KBM-7 (cell line): Measurements from ENCODE around the gene ATP2A2.
A peak's percentile ranks its signal among the peaks of the same experiment; 100 is the strongest.
"Not testable (repeated sequence)": the region's sequence is repeated elsewhere in the genome, so short reads cannot be mapped to it uniquely, and the experiment has no call there.

Experiments used
- DNase-seq: peaks from one replicate; pipeline ENCODE4 v3.0.0-alpha.2; 2015
- in situ Hi-C: fragments of 300-500 bp; cut with MboI; formaldehyde crosslinking; loops from 2 replicates; pipeline ENCODE4 v1.14.3; 2020; ENCODE audit warnings: low sequenced_read_pairs, low pct_unique_long_range_greater_than_20kb, mixed read lengths

The ATP2A2 gene

GRCh38 chr12:110354172-110354780 is 73.2 kb downstream of the ATP2A2 start:
- in situ Hi-C loops, result no loop called here

GRCh38 chr12:110355073-110355472 is 74.0 kb downstream of the ATP2A2 start:
- in situ Hi-C loops, result no loop called here
- DNase-seq, result peak; percentile 49

More at GRCh38 chr12:110354172-110354780, 73.2 kb downstream of the ATP2A2 start:
- peak; percentile 97 for DNase-seq

- peak; percentile 63 for DNase-seq
- in situ Hi-C loops, result not testable (repeated sequence)
Observed at GRCh38 chr12:110358384-110359097, 77.5 kb downstream of the ATP2A2 start.

GRCh38 chr12:110361216-110361615 is 80.2 kb downstream of the ATP2A2 start:
- in situ Hi-C loops, result no loop called here
- DNase-seq, result no peak

GRCh38 chr12:110365489-110366320 is 84.7 kb downstream of the ATP2A2 start:
- no peak for DNase-seq
- in situ Hi-C loops, result no loop called here

GRCh38 chr12:110366321-110367142 is 85.5 kb downstream of the ATP2A2 start:
- in situ Hi-C loops, result no loop called here
- DNase-seq, result peak; percentile 39

- DNase-seq, result no peak
- in situ Hi-C loops, result no loop called here
Observed at GRCh38 chr12:110367181-110367864, 86.3 kb downstream of the ATP2A2 start.

GRCh38 chr12:110369992-110370391 is 88.9 kb downstream of the ATP2A2 start:
- in situ Hi-C loops, result no loop called here
- no peak for DNase-seq

GRCh38 chr12:110370732-110371231 is 89.7 kb downstream of the ATP2A2 start:
- no peak for DNase-seq
- in situ Hi-C loops, result no loop called here

- in situ Hi-C loops, result no loop called here
- DNase-seq, result no peak
Observed at GRCh38 chr12:110371408-110372055, 90.5 kb downstream of the ATP2A2 start.

GRCh38 chr12:110372056-110372425 is 91.0 kb downstream of the ATP2A2 start:
- no peak for DNase-seq
- in situ Hi-C loops, result no loop called here

GRCh38 chr12:110373025-110373424 is 92.0 kb downstream of the ATP2A2 start:
- in situ Hi-C loops, result no loop called here
- DNase-seq, result no peak

GRCh38 chr12:110373425-110373824 is 92.4 kb downstream of the ATP2A2 start:
- no peak for DNase-seq
- in situ Hi-C loops, result no loop called here

GRCh38 chr12:110373962-110374611 is 93.0 kb downstream of the ATP2A2 start:
- DNase-seq, result no peak

GRCh38 chr12:110378131-110378790 is 97.2 kb downstream of the ATP2A2 start:
- DNase-seq, in situ Hi-C loops: not testable (repeated sequence)

More at GRCh38 chr12:110373962-110374611, 93.0 kb downstream of the ATP2A2 start:
- in situ Hi-C loops, result no loop called here

GRCh38 chr12:110379197-110379596 is 98.2 kb downstream of the ATP2A2 start:
- in situ Hi-C loops, result no loop called here
- no peak for DNase-seq

GRCh38 chr12:110379631-110380030 is 98.6 kb downstream of the ATP2A2 start:
- no peak for DNase-seq
- in situ Hi-C loops, result no loop called here
